HG03039 (cell line): ENCODE data around the gene PBXIP1.

Experiments used
- ATAC-seq: cut with Tn5 transposase; IDR thresholded peaks from one replicate; pipeline ENCODE4 v1.9.1; 2021; ENCODE audit warnings: mild to moderate bottlenecking, moderate library complexity; ENCODE audit not compliant: unreplicated experiment

The PBXIP1 gene

GRCh38 chr1:154958681-154959425, 3.0 kb upstream of the PBXIP1 start:
- ATAC-seq, result no peak

DNA sequence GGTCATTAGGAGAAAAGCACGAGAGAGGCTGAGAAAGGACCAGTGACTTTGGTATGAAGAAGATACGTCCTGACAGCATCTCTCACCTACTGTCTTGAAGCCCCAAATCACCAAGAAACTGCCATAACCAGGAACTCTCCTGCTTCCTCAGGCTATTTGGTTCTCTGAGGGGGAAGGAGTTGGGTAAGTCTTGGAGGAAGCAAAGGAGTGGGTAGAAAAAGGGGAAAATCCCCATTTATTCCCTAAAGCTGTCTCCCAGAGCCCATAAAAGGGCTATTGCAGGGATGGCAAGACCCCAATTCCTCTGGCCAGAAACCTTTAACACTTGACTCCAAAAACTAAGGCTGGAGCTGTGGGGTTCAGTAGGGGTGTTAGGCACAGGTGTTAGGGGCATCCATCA, 2.1 kb upstream of the PBXIP1 start:
- no peak for ATAC-seq

- no peak for ATAC-seq
These were observed 1.3 kb upstream of the PBXIP1 start for GRCh38 chr1:154957091-154957657.

GRCh38 chr1:154956544-154956941, 644 bp upstream of the PBXIP1 start:
- no peak for ATAC-seq

DNA sequence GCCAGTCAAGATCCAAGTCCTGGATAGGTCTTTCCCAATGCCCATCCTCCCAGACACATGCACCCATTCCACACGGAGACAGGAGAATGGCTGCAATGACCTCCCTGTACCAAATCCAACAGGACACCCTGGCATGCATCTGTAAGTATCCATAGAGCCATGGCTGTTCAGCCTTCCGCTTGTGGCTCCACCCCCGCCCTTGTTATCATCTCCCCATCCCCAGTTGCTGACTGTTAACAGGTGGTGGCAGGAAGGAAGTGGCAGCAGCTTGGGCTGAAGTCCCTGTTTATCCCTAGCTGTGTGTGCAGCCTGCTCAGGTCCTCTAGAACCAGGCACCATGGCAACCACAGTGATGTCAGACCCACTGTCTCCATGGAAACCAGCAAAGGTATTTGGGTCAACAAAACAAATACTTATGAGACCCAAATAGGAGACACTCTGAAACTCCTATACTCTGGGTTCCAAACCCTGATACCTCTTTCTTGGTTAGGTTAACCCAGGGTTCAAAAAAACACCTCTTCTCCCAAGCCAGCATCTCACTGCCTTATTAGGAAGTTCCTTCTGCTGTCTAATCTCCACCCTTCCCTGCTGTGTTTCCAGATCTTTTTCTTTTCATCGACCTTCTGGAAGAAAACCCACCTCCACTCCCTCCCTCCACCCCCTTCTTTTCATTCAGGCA, 721 bp downstream of the PBXIP1 start:
- ATAC-seq, result no peak

- no peak for ATAC-seq
These were observed 1.4 kb downstream of the PBXIP1 start for GRCh38 chr1:154954541-154954940.

DNA sequence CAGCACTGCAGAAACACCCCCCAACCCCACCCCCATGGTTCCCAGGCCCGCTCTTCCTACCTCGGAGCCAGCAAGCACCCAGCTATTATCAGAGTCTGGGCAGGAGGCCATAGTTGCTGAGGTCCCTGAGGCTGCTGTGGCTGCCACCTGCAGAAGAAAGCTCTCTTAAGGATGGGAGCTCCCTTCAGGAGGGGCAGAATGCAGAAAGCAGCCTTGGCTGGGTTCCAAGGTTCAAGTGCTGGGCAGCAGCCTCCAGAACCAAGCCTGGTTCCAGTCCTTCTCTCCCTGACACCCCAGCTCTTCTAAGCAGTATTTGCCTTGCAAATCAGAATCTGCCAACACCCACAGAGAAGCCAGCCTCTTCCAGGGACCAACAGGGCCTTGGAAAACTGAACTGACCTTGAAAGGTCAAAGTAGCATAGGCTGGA, 2.3 kb downstream of the PBXIP1 start:
- no peak for ATAC-seq

DNA sequence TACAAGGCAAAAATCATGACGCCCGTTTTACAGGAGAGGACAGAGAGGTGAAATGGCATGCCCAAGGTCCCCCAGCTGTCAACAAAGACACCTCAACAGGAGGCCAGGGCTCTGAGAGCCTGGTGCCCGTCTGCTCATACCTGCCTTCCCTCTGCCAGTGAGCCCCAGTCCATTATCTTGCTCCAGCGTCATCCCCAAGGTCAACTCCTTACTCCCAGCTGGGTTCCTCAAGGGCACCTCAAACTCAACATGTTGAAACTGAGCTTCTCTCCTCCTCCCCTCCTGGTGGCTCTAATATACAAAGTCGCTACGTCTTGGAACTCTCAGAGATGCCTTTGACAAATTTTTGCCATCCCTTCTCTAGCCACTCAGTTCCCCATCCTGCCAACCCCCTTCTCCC, 3.2 kb downstream of the PBXIP1 start:
- no peak for ATAC-seq

DNA sequence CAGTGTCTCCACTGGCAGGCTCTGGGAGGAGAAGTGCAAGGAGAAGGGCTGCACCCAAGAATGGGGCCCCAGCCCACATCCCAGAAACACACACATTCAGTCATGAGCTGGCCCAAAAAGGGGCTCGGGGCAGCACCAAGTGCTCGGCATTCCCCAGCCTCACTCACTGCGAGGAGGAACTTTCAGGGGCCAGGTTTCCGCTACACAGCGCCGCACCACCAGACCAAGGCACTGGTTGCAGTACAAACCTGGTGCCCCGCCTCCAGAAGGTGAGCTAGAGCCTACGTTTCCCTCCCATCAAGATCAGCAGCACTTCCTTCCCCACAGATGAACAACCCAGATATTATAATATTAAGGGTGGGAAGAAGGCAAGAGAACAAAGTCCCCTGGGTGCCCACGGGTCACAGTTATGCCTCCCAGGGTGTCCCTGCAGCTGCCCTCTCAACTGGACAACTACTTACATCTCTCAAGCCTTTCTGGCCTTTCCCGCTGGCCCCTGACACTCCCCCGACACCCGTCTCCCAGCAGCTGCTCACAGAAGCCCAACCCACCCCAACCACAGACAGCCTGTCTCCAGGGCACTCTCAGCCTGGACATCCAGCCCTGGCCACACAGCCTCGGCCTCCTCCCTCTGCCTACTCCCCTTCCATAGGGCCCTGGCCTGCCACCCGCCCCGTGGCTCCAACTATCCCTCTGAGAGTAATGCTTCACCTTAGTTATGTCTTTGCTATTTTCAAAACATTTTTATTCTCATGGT, 3.8 kb downstream of the PBXIP1 start:
- ATAC-seq, result no peak

DNA sequence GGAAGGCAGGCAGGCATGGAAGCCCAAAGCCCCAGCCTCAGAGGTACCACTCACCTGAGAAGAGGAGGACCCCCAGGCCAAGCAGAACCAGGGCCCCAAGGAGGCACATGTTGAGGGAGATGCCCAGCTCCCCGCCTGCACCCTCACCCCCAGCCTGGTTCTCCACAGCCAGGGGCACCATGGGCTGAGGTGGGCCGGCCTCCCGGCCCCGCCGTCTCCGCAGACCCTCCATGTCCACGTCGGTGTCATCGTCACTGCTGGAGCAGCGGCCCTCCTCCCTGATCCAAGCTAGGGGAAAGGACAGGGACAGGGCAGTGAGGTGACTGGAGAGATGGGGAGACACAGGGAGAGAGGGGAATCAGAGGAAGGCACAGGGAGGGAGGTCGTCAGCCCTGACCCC, 7.8 kb downstream of the PBXIP1 start:
- ATAC-seq, result no peak

DNA sequence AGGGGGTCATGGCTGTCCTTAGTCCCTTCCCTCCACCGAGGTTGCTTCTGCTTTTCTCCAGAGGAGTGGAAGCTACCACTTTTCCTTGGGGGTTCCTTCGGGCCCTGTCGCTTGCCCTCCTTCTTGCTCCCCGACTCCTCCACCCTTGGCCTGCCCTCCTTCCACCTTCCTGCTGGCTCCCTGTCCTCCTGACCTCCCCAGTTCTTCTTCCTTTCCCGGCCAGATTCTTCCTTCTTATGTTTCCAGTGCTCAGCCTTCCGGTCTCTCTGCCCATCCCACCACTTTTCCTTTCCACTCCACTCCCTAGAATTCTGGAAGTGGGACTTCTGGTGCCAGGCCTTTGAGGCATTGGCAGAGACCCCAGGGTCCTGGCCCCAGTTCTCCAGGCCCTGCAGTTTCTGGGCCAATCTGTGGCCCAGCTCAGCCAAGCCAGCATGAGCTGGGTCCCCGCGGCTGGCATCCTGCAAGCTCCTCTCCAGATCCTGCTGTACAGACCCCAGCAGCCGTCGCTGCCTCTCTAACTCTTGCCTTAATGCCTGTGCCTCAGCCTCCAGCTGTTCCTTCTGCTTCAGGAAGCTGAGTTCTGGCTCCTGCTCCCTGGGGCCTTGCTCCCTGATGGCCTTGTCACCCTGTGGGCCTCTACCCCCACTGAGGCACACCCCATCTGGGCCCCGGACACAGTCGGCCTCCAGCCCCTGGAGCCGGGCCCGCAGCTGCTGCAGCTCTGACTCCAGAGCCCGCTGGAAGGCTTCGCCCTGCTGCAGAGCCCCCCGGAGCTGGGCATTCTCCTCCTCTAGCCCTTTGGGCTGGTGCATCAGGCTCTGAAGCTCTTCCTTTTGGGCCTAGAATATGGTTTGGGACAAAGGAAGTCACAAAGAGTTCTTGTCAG, 9.7 kb downstream of the PBXIP1 start:
- ATAC-seq, result no peak

DNA sequence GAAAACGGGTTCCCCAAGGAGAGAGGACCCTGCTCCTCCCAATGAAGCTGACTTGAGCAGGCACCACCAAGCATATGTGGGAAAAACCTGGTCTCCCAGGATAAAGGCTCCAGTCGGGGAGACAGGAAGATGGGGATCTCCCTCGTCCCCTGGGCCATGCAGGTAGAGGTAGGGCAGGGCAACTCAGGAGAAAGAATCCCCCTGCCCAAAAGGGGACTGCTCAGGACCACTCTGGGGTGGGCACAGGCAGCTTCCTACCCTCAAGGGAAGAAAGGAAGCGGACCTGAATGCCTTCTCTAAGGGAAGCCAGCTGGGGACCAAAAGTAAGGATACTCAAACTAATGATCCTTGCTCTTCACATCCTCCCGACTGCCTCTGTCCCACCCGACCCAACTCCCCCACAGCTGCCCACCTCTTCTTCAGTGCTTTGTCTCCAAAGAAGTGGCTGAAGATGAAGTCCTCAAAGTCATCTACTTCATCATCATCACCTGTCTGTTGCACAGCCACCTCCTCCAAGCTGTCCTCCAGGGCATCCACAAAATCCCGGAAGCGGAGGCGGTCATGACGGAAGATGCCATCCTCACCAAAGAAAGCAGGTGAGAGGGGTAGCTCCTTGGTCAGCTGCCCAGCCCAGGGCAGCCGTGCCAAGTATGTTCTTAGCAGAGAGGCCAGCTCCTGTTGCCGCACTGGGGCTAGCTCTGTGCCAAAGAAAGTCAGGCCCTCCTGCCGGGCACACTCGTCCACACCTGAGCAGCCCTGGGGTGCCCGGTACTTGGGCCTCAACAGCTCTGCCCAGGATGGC, 10.5 kb downstream of the PBXIP1 start:
- ATAC-seq, result no peak

- ATAC-seq, result no peak
These were observed 11.3 kb downstream of the PBXIP1 start for GRCh38 chr1:154944401-154945159.

- ATAC-seq, result no peak
These were observed 12.1 kb downstream of the PBXIP1 start for GRCh38 chr1:154943649-154944400.

- no peak for ATAC-seq
These were observed 14.4 kb downstream of the PBXIP1 start for GRCh38 chr1:154941333-154942013.

DNA sequence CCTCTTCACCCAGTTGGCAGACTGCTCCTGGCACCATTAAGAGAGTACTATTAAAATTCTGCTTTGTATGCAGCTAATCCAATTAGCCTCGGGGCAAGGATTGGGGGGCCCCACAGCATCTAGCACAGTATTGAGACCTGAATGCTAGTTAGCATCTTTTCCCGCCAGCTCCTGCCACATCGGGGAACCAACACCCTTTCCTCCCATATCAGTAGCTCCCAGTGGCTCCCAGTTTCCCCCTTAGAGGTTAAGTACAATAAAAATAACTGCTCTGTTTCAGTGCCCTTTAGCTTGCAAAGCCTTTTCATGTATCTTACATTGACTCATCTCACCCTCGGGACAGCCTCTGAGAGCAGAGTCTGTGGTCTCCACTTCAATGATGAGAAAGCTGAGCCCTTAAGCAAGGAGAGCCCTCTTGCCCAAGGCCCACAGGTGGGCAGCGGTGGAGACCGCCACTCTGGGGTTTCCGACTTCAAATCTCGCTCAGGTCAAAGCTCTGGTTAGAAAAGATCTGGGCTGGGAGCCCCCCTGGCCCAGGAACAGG, 15.2 kb downstream of the PBXIP1 start:
- ATAC-seq, result no peak

GRCh38 chr1:154940213-154940560, 15.7 kb downstream of the PBXIP1 start:
- ATAC-seq, result no peak
